Right ventricle myocardium inferior (tissue), 1 donor: Measurements from ENCODE around the gene CABP4. TPM values are rescaled to one million over a fixed set of nuclear protein-coding genes. Genes with fewer than 3 reads are reported as not detected.
"Not testable (repeated sequence)": the region's sequence is repeated elsewhere in the genome, so short reads cannot be mapped to it uniquely, and the experiment has no call there.

Source experiments
- ATAC-seq: fragments of 200-7000 bp; cut with Tn5 transposase; one replicate; pipeline ENCODE4 v1.9.1; 2020; ENCODE audit warnings: mild to moderate bottlenecking, moderate library complexity
- DNase-seq: peaks from one replicate; pipeline ENCODE4 v3.0.0; 2021; ENCODE audit errors: missing footprints
- intact Hi-C: fragments of 100-400 bp; cut with DNase I; formaldehyde crosslinking; loops from one replicate; pipeline ENCODE4 v1.11.0; 2022
- total RNA-seq: library from RNA; stranded (reverse); fragmentation: NEBNext Ultra II Directional; extraction: Animal tissue kit (Norgen Biotek cat#: 25700); gene quantifications from one replicate; pipeline ENCODE4 v1.2.1, GENCODE V29; 2021
- donor health status: DM: no; HTN: yes; CAD: no; lungs with severe emphysema.

The CABP4 gene
- total RNA-seq, 1 donor from 2014 or later = 1.1 TPM

- intact Hi-C loops = loop anchor here (5.0 kb wide), 1 partner anchor 65 kb away; the partner anchor contains the start of genes PPP1CA and TBC1D10C
- no peak for DNase-seq
- ATAC-seq = no peak
Measured at GRCh38 chr11:67466962-67467771, 12.0 kb downstream of the CABP4 start.

- intact Hi-C loops = loop anchor here (2.0 to 5.0 kb wide), 2 partner anchors 25 to 66 kb away; partner anchors contain the start of genes CORO1B, PPP1CA and TBC1D10C
- ATAC-seq = no peak
- no peak for DNase-seq
Measured at GRCh38 chr11:67468056-67468455, 12.9 kb downstream of the CABP4 start.

DNA sequence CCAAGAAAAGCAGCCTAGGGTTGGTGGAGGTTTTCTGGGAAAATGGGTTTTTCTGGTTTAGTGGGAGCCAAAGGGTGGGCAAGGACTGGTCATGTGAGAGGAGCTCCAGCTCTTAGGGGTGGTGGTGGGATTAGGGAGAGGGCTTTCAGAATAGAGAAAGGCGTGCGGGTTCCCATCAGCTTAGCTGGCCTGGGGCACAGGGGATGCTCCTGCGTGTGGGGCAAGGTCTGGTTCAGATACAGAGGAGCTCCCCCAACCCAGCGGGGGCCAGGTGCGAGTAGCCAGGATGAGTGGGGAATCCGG, 13.3 kb downstream of the CABP4 start:
- no peak for DNase-seq
- intact Hi-C loops = loop anchor here (2.0 to 5.0 kb wide), 2 partner anchors 26 to 66 kb away; partner anchors contain the start of genes CORO1B, PPP1CA and TBC1D10C
- ATAC-seq = no peak

- peak; percentile 97 for DNase-seq
- ATAC-seq = peak; percentile 95
- intact Hi-C loops = loop anchor here (1.0 to 5.0 kb wide), 3 partner anchors 26 to 67 kb away; partner anchors contain the start of genes CORO1B, PPP1CA and TBC1D10C
Measured at GRCh38 chr11:67468759-67469507, 13.8 kb downstream of the CABP4 start, which contains the start of gene TMEM134. Gene TMEM134 (minus strand): TSS chr11:67469251. CDS start chr11:67469192, 59 bp downstream.

DNA sequence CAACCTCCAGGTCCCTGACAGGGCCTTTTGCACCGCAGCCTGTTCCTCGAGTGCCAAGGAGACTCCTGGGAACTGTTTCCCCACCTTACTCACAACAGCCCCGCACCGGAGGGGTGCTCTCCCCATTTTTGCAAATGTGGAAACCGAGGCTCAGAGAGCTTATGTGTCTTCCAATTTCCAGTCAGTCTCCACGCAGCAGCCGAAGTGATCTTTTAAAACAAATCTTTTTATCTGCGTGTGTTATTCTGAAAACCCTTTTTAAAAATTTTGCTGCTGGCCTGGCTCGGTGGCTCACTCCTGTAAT, 14.3 kb downstream of the CABP4 start:
- ATAC-seq = no peak
- intact Hi-C loops = loop anchor here (1.0 to 5.0 kb wide), 3 partner anchors 27 to 67 kb away; partner anchors contain the start of genes CORO1B, PPP1CA and TBC1D10C
- DNase-seq = no peak

- ATAC-seq (no peak), DNase-seq (no peak)
- intact Hi-C loops = no loop called here
Measured at GRCh38 chr11:67470337-67471002, 15.3 kb downstream of the CABP4 start.

DNA sequence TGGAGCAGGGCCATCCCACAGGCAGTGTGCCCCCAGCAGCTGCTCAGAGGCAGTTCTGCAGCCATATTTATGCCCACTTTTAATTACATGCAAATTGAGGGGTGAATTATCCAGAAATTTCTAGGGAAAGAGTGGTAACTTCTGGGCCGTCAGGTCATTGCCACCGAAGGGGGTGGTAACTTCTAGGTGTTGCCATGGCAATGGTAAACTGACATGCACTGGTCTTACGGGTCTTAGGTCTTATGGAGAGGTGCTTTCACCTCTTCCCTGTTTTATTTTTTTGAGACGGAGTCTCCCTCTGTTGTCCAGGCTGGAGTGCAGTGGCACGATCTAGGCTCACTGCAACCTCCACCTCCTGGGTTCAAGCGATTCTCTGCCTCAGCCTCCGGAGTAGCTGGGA, 17.7 kb downstream of the CABP4 start:
- DNase-seq = no peak
- intact Hi-C loops = no loop called here

GRCh38 chr11:67476692-67477091, 21.5 kb downstream of the CABP4 start:
- DNase-seq, intact Hi-C loops, ATAC-seq: not testable (repeated sequence)

More for the DNA sequence above, 17.7 kb downstream of the CABP4 start:
- no peak for ATAC-seq

GRCh38 chr11:67477344-67478050, 22.3 kb downstream of the CABP4 start:
- ATAC-seq, DNase-seq, intact Hi-C loops: not testable (repeated sequence)

GRCh38 chr11:67482275-67482826, 27.2 kb downstream of the CABP4 start:
- intact Hi-C loops = loop anchor here (2.0 kb wide), 1 partner anchor 22 kb away; the partner anchor contains the start of gene PITPNM1
- no peak for DNase-seq
- no peak for ATAC-seq

DNA sequence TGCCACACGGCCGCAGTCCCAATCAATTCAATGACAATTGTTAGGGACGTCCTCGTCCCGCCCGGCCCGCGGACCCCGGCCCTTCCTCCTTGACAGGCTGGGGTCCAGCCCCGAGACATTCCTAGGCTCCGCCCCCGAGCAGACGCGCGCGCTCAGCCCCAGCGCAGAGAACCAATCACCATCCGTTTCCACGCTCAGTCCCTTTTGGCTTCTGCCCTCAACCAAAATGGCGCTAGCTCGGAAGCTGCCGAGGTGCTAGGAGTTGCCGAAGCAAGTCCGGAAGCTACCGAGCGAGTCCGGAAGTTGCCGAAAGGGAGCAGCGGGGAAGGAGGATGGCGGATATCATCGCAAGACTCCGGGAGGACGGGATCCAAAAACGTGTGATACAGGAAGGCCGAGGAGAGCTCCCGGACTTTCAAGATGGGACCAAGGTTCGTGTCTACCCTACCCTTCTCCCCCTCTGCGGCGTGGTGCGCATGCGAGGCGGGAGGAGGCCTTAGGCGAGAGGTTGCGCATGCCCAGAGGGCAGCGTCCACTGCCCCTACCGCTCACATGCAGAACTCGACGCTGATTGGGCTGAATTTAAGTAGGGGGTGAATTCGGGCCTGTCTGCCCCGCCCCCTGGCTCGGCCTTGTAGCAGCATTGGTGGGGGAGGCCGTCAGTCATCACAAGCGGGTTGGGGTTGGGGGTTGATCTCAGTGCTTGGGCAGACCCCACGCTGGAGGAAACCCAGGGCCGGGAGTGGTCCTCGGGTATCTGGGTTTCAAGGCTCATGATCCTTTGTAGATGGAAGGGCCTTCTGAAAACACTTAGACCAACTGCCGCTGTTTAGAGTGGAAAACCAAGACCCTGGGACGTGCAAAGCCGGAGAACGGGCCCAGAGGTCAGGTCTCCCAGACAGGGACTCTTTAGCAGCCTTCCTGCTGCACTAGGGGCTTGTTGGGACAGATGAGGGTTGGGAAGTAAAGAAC, 28.0 kb downstream of the CABP4 start, which contains the start of gene AIP:
TSS of gene AIP (plus strand) at position 200 of the 972 bp plus-strand sequence. CDS start at position 333, 133 bp downstream.
- DNase-seq (peak; percentile 97), ATAC-seq (peak; percentile 98)
- intact Hi-C loops = loop anchor here (2.0 kb wide), 1 partner anchor 22 kb away; the partner anchor contains the start of gene PITPNM1

DNA sequence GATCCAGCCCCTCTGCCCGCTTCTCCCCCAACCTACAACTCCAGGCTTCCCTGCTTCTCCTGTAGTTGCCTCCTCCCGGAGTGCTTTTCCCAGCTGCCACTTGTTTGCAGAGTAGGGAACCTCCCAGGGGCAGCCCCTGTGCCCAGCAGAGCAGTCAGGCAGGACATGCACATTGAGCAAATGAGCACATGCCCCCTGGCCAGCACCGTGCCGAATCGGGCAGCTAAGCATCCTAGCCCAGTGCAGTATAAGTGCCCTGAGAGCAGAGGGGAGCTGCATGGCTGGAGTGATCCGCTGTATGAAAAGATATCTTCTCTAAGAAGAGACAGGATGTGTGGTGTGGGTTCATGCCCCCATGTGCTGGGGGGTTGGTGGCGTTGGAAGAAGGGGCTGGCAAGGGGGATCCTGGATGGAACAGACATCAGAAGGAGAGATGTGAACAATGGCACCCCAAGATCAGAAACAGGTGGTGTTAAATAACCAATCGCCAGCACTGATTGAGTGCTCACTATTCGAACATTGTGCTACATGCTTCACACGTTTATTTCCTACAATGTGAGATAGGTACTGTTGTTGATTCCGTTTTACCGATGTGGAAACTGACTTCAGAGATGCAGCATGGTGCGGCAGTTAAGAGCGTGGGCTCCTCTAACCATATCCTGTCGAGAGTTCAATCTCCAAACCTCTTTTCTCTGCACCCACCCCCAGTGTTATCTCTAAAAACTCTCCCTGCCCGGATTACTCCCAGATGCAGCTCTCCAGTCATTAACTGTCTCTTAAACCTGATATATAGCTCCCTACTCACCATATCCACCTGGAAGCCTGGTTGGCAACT, 28.9 kb downstream of the CABP4 start:
- intact Hi-C loops = loop anchor here (2.0 kb wide), 1 partner anchor 21 kb away; the partner anchor contains the start of gene PITPNM1
- DNase-seq (no peak), ATAC-seq (no peak)

GRCh38 chr11:67484847-67485311, 29.7 kb downstream of the CABP4 start:
- no peak for DNase-seq
- intact Hi-C loops = no loop called here
- no peak for ATAC-seq

DNA sequence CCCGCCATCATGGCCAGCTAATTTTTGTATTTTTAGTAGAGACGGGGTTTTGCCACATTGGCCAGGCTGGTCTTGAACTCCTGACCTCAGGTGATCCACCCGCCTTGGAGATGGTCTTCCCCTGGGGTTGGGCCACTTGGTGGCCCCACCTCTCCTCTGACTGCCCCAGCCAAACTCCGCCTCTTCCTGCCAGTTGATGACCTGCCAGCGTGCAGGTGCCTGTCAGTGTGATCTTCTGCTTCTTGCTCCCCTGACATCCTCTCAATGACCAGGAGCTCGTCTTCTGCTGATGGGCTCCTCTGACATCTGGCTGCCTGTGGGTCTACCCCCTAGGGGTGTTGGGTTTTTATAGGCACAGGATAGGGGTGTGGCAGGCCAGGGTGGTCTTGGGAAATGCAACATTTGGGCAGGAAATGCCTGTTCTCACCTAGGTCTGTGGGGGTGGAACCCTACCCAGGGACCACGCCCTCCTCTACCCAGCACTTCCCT, 30.8 kb downstream of the CABP4 start:
- DNase-seq, ATAC-seq, intact Hi-C loops: not testable (repeated sequence)

GRCh38 chr11:67486481-67487195, 31.5 kb downstream of the CABP4 start:
- DNase-seq (no peak), ATAC-seq (no peak)
- intact Hi-C loops = no loop called here
